C4-2B (cell line): ENCODE measurements around the gene PROK1.

Experiments
- ZFX ChIP-seq: fragments of 450-650 bp; IDR thresholded peaks from 2 replicates; pipeline ENCODE4 v1.6.1; 2017
- TF ChIP-seq, protein P1 (sequence below): fragments of 450-650 bp; conservative IDR thresholded peaks from 2 replicates; pipeline ENCODE4 v1.5.1; 2017; ENCODE audit warnings: mild to moderate bottlenecking

GRCh38 chr1:110504226-110504625 lies 53.3 kb downstream of the PROK1 start:
- TF ChIP-seq, protein P1, sequence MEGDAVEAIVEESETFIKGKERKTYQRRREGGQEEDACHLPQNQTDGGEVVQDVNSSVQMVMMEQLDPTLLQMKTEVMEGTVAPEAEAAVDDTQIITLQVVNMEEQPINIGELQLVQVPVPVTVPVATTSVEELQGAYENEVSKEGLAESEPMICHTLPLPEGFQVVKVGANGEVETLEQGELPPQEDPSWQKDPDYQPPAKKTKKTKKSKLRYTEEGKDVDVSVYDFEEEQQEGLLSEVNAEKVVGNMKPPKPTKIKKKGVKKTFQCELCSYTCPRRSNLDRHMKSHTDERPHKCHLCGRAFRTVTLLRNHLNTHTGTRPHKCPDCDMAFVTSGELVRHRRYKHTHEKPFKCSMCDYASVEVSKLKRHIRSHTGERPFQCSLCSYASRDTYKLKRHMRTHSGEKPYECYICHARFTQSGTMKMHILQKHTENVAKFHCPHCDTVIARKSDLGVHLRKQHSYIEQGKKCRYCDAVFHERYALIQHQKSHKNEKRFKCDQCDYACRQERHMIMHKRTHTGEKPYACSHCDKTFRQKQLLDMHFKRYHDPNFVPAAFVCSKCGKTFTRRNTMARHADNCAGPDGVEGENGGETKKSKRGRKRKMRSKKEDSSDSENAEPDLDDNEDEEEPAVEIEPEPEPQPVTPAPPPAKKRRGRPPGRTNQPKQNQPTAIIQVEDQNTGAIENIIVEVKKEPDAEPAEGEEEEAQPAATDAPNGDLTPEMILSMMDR = no peak
- TF ChIP-seq ZFX = no peak
